GM19099 (cell line): ENCODE data around the gene SPTBN2.

ENCODE experiments used
- POLR2A ChIP-seq: IDR thresholded peaks from 3 replicates; pipeline ENCODE4 v1.6.1; 2011; ENCODE audit warnings: low read depth; ENCODE audit not compliant: insufficient read length; ENCODE audit errors: extremely low read depth

SPTBN2 gene

GRCh38 chr11:66716996-66717395 lies 12.0 kb downstream of the SPTBN2 start:
- TF ChIP-seq POLR2A: no peak

DNA sequence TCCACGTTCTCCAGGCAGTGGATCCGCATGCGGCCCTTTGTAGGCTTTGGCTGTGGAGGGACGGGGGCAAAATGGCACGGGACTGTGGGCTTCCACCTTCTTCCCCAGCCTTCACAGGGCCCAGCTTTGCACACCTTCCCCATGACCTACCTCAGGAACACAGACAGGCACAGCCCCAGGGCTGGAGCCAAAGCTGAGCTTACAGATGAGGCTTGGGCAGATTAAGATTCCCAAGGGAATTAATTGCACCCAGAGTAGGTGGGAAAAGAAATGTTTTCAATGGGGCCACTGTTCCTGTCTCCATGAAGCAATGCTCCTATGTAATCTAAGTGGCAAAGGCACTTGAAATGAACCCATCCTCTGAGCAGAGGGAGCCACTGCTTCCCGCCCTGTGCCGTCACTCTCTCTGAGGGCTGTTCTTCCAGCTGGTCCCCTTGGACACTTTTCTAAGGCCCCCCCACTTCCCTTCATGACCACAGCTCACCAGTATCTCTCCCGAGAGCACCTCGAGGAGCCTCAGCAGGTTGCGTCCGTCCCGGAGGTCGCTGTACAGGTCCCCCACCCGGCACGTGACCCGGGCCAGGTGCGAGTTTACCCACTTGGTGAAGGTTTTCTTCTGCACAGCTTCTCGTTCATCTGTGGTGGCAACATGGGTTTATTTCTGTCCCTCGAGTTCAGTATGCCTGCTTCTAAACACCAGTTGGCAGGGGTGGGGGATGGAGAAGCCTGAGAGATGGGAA lies 13.5 kb downstream of the SPTBN2 start:
- TF ChIP-seq POLR2A: no peak

DNA sequence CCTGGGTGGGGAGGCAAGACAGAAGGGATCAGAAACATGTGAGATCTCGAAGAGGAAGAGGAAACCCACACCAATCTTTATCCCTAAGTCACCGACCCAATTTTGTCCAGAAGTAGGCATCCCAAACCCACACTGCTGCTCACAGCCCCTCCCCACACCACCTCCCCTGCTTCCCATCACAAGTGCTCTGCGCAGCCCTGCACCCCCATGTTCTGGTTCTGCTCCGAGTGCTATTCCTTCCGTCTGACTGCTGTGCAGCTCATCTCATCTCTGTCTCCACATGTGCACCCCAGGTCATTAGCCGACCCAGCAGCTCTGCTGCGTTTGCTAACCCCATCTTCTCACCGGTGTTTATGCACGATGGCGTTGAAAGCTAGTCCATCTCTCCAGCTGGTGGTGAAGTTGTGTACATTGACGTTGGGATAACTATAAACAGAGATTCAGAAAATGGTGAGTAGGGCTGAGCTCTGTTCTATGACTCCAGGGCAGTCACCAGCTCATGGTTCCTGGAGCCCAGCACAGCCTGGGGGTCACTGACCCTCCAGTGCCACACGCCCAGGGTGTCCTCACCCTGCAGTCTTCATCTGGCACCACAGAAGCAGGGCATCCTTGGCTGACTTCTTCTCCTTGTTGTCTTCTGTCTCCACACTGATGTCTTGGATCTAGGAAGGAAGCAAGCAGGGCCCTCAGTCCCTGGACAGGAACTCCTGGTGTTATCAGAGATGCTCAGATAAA lies 15.1 kb downstream of the SPTBN2 start:
- TF ChIP-seq POLR2A: no peak

DNA sequence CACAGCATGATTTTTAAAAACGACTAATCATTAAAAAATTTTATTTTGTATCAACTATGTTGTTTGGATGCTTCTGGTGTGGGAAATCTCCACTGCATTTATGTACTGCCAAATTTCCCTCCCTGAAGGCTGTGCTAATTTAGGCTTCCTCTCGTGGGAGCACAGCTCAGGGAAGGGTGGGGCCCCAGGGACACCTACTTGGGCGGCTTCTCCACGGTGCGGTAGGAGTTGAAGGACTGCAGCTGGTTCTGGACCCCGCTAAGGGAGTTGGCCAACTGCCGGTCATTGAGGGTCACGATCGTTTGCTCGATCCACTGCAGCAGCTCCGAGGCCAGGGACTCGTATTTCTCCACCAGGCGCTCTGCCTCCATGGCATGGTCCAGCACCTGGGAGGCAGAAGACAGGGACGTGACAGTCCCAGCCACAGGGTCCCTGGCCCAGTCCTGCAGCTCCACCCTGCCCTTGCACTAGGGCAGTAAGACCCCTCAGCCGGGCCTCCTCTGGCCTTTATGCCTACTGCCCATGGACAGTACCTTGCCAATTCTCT lies 18.6 kb downstream of the SPTBN2 start:
- no peak for TF ChIP-seq POLR2A

DNA sequence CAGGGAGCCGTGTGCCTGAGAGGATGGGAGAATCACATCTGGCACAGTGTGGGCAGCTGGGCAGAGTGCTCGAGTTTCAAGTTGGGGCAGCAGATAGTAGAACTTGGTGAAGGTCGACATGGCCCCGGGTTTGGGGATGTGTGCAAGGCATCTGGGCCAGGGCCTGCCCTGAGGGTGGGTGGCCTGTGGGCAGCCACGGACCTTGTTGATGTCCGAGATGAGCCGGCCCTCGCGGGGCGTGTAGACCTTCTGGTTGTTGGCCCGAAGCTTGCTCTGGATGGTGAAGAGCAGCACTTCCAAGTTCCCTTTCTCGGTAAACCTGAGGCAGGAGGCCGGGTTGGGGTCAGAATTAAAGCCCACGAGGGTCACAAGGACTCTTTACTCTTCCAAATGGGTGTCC lies 20.3 kb downstream of the SPTBN2 start:
- no peak for TF ChIP-seq POLR2A

- no peak for TF ChIP-seq POLR2A
Measured at GRCh38 chr11:66708094-66708493, 20.9 kb downstream of the SPTBN2 start.

GRCh38 chr11:66707486-66707885 lies 21.5 kb downstream of the SPTBN2 start:
- TF ChIP-seq POLR2A: no peak

DNA sequence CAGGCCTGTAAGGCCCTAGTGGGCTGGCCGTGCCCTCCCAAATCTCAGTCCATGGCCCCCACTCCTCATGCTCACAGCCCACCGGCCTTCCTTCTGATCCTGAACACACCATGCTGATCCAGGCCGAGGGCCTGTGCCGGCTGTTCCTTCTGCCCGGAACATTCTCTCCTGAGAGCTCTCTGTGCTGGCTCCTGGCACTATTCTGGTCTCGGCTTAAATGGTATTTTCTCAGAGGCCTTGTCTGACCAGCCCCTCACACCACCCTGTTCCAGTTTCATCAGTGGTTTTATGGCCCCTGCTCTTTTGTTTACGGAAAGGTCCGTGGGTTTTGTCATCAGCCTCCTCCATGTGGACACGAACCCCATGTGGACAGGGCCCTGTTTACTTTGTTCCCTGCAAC lies 22.0 kb downstream of the SPTBN2 start:
- TF ChIP-seq POLR2A: no peak

DNA sequence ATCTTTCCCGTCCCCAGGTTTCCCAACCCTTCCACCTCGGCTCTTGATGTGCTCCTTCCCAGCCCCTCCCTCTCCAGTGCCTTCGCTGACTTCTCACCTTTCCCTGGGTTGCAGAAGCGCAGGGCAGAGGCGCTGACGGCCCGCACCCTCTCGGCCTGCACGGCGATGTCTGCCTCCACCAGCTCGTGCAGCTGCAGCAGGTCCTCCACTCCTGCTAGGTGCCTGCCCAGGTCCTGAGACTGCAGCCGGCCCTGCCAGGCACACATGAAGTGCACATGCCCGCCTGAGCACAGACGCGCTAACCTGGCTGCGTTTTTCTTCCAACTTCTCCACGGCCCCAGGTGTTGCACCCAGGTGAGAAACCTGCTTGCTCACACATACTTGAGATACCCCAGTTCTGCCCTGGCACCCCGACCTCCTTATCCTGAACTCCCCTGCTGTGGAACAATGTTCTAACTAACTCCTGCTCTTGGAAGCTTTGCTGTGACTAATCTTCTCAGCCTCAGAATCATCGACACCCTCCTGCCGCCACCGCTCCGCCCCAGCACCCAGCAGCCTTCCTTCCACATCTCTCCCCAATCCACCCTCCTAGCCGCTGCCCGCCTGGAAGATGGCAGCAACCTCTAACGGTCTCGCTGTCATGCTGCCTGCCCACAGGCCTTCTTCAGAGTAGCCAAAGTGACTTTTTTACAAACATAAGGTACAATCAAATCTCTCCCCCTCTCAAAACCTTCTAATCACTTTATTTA lies 23.3 kb downstream of the SPTBN2 start:
- no peak for TF ChIP-seq POLR2A

- no peak for TF ChIP-seq POLR2A
Measured at GRCh38 chr11:66704659-66705360, 24.2 kb downstream of the SPTBN2 start.

- TF ChIP-seq POLR2A: no peak
Measured at GRCh38 chr11:66701432-66702240, 27.4 kb downstream of the SPTBN2 start.

DNA sequence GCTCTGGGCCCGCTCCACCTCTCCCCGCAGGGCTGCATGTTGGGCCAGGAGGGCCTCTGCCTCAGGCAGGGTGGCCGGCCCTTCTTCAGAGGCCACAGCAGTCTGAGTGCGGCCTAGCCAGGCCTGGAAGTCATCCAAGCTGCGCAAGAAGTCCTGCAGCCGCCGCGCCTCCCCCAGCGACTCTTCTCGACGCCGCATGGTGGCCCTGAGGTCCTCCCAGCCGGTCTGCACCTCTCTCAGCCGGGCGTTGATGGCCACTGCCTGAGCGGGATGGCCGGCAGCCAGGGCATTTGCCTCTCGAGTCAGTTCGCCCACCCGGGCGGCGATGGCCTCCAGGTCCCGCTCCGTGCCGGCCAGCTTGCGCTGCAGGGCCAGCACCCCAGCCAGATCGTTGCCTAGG lies 28.3 kb downstream of the SPTBN2 start:
- TF ChIP-seq POLR2A: no peak

DNA sequence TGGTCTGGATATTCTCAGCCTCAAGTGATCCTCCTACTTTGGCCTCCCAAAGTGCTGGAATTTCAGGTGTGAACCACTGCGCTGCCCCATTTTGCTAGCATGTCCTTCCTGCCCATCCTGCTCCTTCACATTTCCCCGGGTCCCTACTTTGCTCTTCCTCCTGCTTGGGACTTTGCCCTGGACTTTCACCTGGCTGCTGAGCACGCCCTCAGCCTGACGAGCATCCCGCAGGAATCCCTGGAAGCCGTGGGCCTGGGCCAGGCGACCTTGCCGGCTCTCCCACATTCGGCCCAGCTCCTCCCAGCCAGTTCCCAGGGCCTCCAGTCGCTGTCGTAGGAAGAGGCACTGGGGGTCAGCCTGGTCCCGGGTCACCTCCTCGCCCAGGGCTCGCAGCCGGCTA lies 28.7 kb downstream of the SPTBN2 start:
- TF ChIP-seq POLR2A: no peak

- TF ChIP-seq POLR2A: no peak
Measured at GRCh38 chr11:66698491-66698890, 30.5 kb downstream of the SPTBN2 start.

DNA sequence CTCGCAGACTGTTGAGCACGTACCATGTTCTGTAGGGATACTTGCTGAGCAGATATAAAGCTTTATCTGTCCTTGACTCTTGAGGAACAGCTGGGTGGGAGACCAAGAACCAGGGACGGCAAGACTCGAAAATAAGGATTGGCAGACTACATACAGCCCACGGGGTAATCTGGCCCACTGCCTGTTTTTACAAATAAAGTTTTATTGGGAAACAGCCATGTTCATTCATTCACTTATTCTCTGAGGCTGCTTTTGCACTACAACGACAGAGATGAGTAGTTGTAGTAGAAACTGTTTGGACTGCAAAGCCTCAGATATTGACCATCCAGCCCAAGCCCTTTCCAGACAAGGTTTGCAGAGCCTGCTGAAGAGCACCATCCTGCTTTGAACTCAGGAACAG lies 31.0 kb downstream of the SPTBN2 start:
- no peak for TF ChIP-seq POLR2A

DNA sequence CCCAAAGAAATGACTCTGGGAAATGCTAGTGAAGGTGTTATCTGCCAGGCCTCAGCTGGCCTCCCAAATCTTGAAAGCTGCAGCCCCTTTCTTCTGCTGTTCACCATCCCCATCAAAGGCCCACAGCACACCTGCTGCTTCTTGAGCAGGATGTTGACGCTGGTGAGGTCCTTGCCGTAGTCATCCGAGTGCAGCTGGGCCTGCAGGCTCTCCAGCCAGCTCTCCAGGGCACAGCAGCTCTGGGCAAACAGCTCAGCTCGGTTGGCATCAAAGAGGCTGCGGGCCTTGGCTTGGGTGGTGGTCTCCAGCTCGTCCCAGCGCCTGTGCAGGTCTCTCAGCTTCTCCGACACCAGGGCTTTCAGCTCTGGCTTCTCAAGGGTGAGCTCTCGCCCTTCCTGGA lies 32.9 kb downstream of the SPTBN2 start:
- TF ChIP-seq POLR2A: no peak
